ENCODE results near the gene ADAMTS9.

ADAMTS9 gene

DNA sequence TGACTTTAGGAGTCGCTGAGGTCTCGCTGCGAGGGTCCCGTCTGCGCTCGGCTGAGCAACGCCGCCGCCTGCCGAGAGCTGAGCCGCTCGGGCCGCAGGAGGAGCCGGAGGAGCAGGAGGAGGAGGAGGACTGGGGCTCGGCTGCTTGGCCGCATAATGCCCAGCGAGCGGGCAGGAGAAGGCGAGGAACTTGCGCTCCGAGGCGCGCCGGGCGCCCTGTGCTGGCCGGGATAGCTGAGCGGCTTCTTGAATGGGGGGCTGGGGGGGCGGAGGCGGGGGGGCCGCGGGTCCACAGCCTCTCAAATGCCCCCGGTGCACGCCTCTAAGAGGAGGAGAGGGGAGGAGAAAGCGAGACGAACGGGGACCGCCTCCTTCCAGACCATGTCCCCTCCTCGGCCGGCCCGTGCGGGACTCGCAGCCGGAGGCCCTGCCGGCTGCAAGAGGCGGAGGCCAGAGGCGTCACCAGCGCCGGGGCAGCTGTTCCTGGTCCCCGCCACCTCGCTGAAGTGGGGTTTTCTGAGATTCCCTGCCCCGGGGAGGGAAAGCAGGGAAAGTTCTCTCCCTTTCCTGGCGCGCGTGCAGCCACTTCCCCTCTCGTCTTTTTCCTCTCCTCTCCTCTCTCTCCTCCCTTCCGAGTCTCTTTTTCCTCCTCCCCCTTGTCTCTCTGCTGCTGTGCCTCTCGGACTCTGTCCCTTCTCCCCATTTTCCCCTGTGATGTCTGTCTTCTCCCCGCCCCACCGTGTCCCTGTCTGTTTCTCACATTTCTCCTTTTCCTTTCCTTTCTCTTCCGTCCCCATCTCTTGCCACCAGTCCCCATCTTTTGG, at the start of gene ADAMTS9:
Gene ADAMTS9 (minus strand): TSS at position 220 of the 824 bp plus-strand sequence. CDS start 343 bp downstream, outside the sequence.
- Histone ChIP-seq H3K9me3 (peaks cover 22% of the 10 kb centered on the region), H3K27ac (no peak within 1 kb of the TSS), H3K36me3 (no peaks in the 10 kb centered on the region), H3K4me3 (peak within 1 kb of the TSS; percentile 69), H3K4me2 (peak within 1 kb of the TSS; percentile 73), H3K27me3 (peaks cover 21% of the 10 kb centered on the region; the same call in 1 of the 2 replicates), H3K9ac (peak within 1 kb of the TSS; percentile 54; the same call in 1 of the 2 replicates), H3K4me1 (peaks cover 17% of the 10 kb centered on the region), H4K20me1 (no peaks in the 10 kb centered on the region)
- no peak for TF ChIP-seq Cebpa-rat (IDR thresholded peaks at IDR 0.05)

- no peak for TF ChIP-seq Cebpa-rat (IDR thresholded peaks at IDR 0.05)
- no peak overlapping the region for H3K27ac ChIP-seq
- no peaks in the 10 kb centered on the region for H3K27me3 ChIP-seq
- no peak overlapping the region for H3K9ac ChIP-seq
- H3K4me2 ChIP-seq: no peak overlapping the region
- H3K9me3 ChIP-seq: no peaks in the 10 kb centered on the region
- no peaks in the 10 kb centered on the region for H4K20me1 ChIP-seq
- H3K4me3 ChIP-seq: no peak overlapping the region
- H3K4me1 ChIP-seq: no peaks in the 10 kb centered on the region
- no peaks in the 10 kb centered on the region for H3K36me3 ChIP-seq
Observed at GRCh38 chr3:64732576-64732975, 44.8 kb upstream of the ADAMTS9 start.

DNA sequence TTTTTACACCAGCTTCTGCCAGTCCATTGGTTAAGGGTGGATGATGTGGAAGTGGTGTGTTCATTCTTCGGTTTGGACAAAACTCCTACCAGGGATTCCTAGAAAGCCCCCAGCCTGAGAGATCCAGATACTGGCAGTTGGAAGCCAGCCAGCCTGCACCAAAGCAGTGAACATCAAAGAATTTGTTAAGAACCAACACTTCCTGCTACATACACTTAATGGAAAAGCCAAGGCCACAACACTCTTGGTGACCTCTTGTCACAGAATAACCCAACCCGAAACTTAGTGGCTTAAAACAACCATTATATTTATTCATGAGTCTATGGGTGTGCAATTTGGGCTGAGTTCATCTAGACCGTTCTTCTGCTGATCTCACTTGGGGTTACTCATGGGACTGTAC, 42.9 kb upstream of the ADAMTS9 start:
- H3K9me3 ChIP-seq: no peaks in the 10 kb centered on the region
- H3K36me3 ChIP-seq: no peaks in the 10 kb centered on the region
- no peak for TF ChIP-seq Cebpa-rat (IDR thresholded peaks at IDR 0.05)
- H3K4me1 ChIP-seq: no peaks in the 10 kb centered on the region
- no peaks in the 10 kb centered on the region for H4K20me1 ChIP-seq
- no peak overlapping the region for H3K9ac ChIP-seq
- 0 out of 2 replicates have a peak overlapping the region, but pooled peaks have one; percentile 1 for H3K4me2 ChIP-seq
- H3K4me3 ChIP-seq: no peak overlapping the region
- no peak overlapping the region for H3K27ac ChIP-seq
- no peaks in the 10 kb centered on the region for H3K27me3 ChIP-seq

DNA sequence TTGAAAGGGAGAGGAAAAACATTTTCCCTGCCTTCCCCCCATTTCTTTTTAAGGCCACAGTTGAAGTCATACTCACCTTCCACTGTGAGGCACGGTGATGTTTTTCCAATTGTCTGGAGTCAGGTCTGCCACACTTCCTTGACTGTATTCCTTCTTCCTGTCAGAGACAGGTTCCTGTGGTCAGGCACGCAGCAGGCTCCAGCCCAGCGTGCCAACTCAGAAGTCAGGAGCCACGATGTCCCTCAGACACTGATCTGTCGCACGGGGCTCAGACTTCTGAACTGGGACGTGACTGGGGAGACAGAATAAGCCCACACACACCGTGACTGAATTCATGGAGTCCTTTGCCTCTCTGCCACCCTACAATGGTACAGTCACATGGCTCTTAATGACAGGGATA, 41.2 kb upstream of the ADAMTS9 start:
- no peaks in the 10 kb centered on the region for H3K4me1 ChIP-seq
- no peaks in the 10 kb centered on the region for H3K27me3 ChIP-seq
- no peak overlapping the region for H3K4me2 ChIP-seq
- no peaks in the 10 kb centered on the region for H4K20me1 ChIP-seq
- no peaks in the 10 kb centered on the region for H3K9me3 ChIP-seq
- H3K27ac ChIP-seq: no peak overlapping the region
- H3K9ac ChIP-seq: no peak overlapping the region
- TF ChIP-seq Cebpa-rat (IDR thresholded peaks at IDR 0.05): no peak
- H3K4me3 ChIP-seq: no peak overlapping the region
- no peaks in the 10 kb centered on the region for H3K36me3 ChIP-seq

- no peaks in the 10 kb centered on the region for H3K36me3 ChIP-seq
- H3K27ac ChIP-seq: no peak overlapping the region
- no peak overlapping the region for H3K4me2 ChIP-seq
- no peak overlapping the region for H3K4me3 ChIP-seq
- H3K9ac ChIP-seq: no peak overlapping the region
- TF ChIP-seq Cebpa-rat (IDR thresholded peaks at IDR 0.05): no peak
- no peaks in the 10 kb centered on the region for H3K27me3 ChIP-seq
- H4K20me1 ChIP-seq: no peaks in the 10 kb centered on the region
- no peaks in the 10 kb centered on the region for H3K9me3 ChIP-seq
- H3K4me1 ChIP-seq: no peaks in the 10 kb centered on the region
Observed at GRCh38 chr3:64728428-64728827, 40.6 kb upstream of the ADAMTS9 start.

DNA sequence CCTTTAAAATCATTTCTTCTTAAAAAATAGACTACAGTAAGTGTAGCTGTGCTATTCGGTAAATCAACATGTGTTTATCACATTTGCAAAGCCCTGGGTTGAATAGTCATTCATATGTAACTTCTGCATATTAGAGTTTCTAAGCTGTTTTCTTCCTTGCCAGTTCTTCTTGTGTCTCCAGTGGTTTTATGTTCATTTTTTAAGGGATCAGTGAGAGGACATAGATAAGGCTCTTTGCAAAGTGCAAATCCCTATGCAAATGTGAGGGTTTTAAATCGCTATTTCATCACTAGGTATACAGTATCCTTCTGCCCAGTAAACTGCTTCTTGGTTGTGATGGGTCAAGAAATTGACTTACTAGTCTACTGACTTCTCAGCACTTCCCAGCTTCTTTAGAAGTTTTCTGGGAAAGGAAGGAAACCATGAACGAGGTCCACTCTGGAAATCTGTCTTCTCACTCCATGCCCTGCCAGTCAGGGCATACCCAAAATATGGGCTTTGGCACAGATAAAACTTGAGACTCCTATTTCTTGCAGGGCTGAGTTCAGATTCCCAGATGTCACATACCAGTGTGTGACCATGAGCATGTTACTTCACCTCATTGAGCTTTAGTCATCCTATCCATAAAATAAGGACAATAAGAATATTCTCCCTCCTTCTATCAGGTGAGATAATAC, 38.8 kb upstream of the ADAMTS9 start:
- H3K4me3 ChIP-seq: no peak overlapping the region
- no peaks in the 10 kb centered on the region for H3K9me3 ChIP-seq
- H3K4me1 ChIP-seq: no peaks in the 10 kb centered on the region
- H3K4me2 ChIP-seq: no peak overlapping the region
- no peak for TF ChIP-seq Cebpa-rat (IDR thresholded peaks at IDR 0.05)
- no peaks in the 10 kb centered on the region for H3K27me3 ChIP-seq
- H3K9ac ChIP-seq: no peak overlapping the region
- no peak overlapping the region for H3K27ac ChIP-seq
- no peaks in the 10 kb centered on the region for H4K20me1 ChIP-seq
- no peaks in the 10 kb centered on the region for H3K36me3 ChIP-seq

GRCh38 chr3:64718976-64719375, 31.2 kb upstream of the ADAMTS9 start:
- Histone ChIP-seq H3K36me3 (no peaks in the 10 kb centered on the region), H3K4me3 (no peak overlapping the region), H3K27ac (no peak overlapping the region), H3K9ac (no peak overlapping the region), H3K27me3 (no peaks in the 10 kb centered on the region), H3K9me3 (no peaks in the 10 kb centered on the region), H4K20me1 (no peaks in the 10 kb centered on the region), H3K4me1 (no peaks in the 10 kb centered on the region), H3K4me2 (no peak overlapping the region)
- no peak for TF ChIP-seq Cebpa-rat (IDR thresholded peaks at IDR 0.05)

GRCh38 chr3:64717872-64718613, 30.2 kb upstream of the ADAMTS9 start:
- H3K9me3 ChIP-seq: no peaks in the 10 kb centered on the region
- no peaks in the 10 kb centered on the region for H3K27me3 ChIP-seq
- no peak overlapping the region for H3K27ac ChIP-seq
- H4K20me1 ChIP-seq: no peaks in the 10 kb centered on the region
- no peaks in the 10 kb centered on the region for H3K36me3 ChIP-seq
- no peaks in the 10 kb centered on the region for H3K4me1 ChIP-seq
- no peak for TF ChIP-seq Cebpa-rat (IDR thresholded peaks at IDR 0.05)
- H3K9ac ChIP-seq: no peak overlapping the region
- no peak overlapping the region for H3K4me3 ChIP-seq
- H3K4me2 ChIP-seq: no peak overlapping the region

GRCh38 chr3:64717411-64717810, 29.6 kb upstream of the ADAMTS9 start:
- H3K4me3 ChIP-seq: no peak overlapping the region
- no peaks in the 10 kb centered on the region for H3K27me3 ChIP-seq
- no peak for TF ChIP-seq Cebpa-rat (IDR thresholded peaks at IDR 0.05)
- H3K4me1 ChIP-seq: no peaks in the 10 kb centered on the region
- H3K27ac ChIP-seq: no peak overlapping the region
- no peaks in the 10 kb centered on the region for H3K9me3 ChIP-seq
- no peak overlapping the region for H3K9ac ChIP-seq
- H3K4me2 ChIP-seq: no peak overlapping the region
- H3K36me3 ChIP-seq: no peaks in the 10 kb centered on the region
- no peaks in the 10 kb centered on the region for H4K20me1 ChIP-seq

All from BLaER1 (cell line).